ENCODE results near the gene PLEKHG4B.

DNA sequence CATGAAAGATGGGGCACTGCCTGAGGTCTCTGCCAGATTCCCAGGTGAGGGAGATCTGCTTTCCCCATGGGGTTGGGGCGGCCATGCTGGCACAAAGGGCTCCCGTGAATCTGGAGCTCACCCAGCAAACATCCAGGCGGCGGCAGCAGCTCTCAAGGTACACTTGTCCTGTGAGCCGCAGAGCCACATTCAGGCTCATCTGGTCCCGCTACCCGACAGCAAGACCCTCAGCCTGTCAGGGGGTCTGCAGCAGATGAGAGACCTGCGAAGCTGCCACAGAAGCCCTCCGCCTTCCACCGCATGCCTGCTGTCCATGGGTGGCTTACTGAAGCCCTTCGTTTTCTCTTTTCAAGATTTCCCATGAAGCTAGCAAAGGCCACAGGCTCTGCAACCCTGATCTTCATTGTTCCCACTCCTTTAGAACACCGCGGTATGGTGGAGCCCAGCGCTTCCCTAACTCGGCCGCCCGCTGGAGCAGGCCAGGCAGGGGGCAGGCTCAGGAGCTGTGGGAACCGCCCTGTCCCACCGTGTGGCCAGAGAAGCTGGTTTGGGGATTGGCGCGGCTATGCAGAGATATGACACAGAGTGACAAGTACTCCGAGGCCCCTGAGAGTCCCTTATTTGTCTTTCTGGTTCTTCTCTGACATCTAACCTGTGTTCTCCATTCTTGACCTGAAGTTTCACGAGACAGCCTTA lies 108.1 kb downstream of the PLEKHG4B start:
- TF ChIP-seq, protein P1, sequence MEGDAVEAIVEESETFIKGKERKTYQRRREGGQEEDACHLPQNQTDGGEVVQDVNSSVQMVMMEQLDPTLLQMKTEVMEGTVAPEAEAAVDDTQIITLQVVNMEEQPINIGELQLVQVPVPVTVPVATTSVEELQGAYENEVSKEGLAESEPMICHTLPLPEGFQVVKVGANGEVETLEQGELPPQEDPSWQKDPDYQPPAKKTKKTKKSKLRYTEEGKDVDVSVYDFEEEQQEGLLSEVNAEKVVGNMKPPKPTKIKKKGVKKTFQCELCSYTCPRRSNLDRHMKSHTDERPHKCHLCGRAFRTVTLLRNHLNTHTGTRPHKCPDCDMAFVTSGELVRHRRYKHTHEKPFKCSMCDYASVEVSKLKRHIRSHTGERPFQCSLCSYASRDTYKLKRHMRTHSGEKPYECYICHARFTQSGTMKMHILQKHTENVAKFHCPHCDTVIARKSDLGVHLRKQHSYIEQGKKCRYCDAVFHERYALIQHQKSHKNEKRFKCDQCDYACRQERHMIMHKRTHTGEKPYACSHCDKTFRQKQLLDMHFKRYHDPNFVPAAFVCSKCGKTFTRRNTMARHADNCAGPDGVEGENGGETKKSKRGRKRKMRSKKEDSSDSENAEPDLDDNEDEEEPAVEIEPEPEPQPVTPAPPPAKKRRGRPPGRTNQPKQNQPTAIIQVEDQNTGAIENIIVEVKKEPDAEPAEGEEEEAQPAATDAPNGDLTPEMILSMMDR (IDR thresholded peaks at IDR 0.05) = no peak
- TF ChIP-seq, protein P2, sequence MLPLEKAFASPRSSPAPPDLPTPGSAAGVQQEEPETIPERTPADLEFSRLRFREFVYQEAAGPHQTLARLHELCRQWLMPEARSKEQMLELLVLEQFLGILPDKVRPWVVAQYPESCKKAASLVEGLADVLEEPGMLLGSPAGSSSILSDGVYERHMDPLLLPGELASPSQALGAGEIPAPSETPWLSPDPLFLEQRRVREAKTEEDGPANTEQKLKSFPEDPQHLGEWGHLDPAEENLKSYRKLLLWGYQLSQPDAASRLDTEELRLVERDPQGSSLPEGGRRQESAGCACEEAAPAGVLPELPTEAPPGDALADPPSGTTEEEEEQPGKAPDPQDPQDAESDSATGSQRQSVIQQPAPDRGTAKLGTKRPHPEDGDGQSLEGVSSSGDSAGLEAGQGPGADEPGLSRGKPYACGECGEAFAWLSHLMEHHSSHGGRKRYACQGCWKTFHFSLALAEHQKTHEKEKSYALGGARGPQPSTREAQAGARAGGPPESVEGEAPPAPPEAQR (CRISPR knock-in tag; IDR thresholded peaks at IDR 0.05) = no peak
- TF ChIP-seq ATF1 (CRISPR knock-in tag; IDR thresholded peaks at IDR 0.05) (no peak), KAT7 (CRISPR knock-in tag; IDR thresholded peaks at IDR 0.05; ENCODE audit: borderline replicate concordance) (no peak)
- TF ChIP-seq, protein P3, sequence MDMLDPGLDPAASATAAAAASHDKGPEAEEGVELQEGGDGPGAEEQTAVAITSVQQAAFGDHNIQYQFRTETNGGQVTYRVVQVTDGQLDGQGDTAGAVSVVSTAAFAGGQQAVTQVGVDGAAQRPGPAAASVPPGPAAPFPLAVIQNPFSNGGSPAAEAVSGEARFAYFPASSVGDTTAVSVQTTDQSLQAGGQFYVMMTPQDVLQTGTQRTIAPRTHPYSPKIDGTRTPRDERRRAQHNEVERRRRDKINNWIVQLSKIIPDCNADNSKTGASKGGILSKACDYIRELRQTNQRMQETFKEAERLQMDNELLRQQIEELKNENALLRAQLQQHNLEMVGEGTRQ (CRISPR knock-in tag; IDR thresholded peaks at IDR 0.05) = no peak

Measured in WTC11 (cell line).